GM20000 (cell line): ENCODE measurements around the gene SVOP.

Experiments used
- DNase-seq: peaks from one replicate; pipeline ENCODE4 v3.0.0; 2012; ENCODE audit warnings: low spot score
- TF ChIP-seq, protein P1 (sequence below): IDR thresholded peaks from 2 replicates; pipeline ENCODE4 v1.5.1; 2012; ENCODE audit warnings: mild to moderate bottlenecking, control low read depth; ENCODE audit errors: extremely low read depth, missing control alignments

Gene SVOP

DNA sequence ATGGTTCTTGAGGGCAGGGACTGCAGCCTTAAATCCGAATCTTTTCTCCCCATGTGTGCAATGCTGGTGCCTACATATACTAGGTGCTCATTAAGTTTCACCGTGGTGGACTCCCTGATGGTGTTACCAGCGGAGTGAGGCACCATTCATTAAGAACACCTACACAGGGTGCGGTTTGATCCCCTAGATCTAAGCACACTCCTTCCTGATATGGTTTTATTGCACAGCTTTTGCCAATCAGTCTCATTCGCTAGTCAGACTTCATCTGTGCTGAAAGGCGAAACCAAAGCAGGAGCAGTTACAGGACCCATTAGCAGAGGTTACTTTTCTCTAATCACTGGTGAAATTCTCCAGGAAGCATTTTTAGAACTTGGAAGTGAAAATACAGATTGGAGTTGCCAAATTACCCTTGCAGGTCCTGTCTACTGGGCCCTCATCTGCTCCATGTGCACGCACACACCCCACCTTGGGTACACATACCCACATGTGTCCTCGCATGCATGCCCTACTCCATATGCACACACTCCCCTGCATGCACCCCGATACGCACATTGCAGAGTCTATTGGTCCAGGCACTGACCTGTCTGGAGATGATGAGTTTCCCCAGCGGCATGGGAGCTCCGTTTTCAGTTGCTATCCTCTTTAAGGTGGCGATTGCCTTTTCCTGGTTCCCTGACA is 82.5 kb downstream of the SVOP start:
- no peak for DNase-seq
- TF ChIP-seq, protein P1, sequence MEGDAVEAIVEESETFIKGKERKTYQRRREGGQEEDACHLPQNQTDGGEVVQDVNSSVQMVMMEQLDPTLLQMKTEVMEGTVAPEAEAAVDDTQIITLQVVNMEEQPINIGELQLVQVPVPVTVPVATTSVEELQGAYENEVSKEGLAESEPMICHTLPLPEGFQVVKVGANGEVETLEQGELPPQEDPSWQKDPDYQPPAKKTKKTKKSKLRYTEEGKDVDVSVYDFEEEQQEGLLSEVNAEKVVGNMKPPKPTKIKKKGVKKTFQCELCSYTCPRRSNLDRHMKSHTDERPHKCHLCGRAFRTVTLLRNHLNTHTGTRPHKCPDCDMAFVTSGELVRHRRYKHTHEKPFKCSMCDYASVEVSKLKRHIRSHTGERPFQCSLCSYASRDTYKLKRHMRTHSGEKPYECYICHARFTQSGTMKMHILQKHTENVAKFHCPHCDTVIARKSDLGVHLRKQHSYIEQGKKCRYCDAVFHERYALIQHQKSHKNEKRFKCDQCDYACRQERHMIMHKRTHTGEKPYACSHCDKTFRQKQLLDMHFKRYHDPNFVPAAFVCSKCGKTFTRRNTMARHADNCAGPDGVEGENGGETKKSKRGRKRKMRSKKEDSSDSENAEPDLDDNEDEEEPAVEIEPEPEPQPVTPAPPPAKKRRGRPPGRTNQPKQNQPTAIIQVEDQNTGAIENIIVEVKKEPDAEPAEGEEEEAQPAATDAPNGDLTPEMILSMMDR: no peak

DNA sequence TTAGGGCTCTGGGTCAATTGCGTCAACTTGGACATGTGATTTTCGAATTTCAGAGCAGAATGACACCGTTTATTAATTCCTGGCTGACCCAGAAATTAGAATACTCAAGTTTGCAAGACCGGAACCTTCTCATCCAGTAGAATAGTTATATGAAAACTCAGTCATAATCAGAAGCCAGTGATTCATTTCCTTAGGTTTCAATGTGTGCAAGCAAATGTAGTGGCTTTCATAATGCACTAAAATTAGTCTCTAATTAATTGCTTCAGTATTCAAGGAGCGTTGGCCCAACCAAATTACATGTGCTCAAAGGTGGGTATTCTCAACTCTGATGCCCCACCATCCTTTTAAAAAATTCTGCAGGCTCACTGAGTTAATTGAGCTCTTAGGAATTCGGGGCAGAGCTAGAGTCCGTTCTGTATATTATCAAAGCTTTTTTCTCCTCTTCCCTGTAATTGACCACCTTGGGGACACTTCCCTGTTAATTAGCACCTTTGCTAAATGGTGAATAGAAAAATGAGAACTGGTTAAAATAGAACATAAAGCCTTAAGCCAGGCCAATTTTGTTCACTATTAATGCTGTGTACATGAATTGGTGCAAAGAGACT is 85.6 kb downstream of the SVOP start:
- TF ChIP-seq, protein P1: no peak
- no peak for DNase-seq

DNA sequence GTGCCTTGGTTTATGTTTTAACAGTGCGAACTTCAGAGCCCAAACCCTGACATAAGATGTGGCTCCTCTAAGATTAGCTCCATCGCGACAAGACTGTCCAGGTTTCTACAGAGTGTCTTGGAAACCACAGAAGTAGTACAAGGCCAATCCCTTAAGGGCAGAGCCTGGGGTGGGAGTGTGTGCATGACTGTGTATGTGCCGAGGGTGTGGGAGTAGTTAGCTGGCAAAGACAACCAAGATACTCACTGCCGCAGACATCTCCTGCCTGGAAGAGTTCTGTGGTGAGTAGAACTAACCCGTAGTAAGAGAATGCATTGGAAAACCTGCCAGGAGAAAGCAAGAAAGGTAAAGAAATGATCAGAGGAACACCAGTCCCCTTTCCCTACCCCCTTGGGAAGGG is 86.9 kb downstream of the SVOP start:
- no peak for DNase-seq
- TF ChIP-seq, protein P1: no peak

DNA sequence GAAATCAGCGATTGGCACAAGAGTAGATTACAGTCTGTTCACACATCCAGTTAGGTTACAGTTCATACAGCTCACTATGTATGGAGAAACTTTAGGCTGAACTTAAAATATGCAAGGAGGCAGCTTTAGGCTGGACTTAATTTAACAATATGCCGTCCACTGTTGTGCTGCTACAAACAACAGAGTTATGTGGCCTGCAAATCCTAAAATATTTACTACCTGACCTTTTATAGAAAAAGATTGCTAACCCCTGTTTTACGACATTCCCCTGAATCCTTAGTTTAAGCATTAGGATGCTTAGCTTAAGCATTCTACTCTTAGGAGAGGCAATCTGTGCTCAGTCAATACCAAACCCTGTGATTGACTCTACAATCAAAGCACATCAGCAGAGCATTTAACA is 90.1 kb downstream of the SVOP start:
- DNase-seq: no peak
- TF ChIP-seq, protein P1: no peak

DNA sequence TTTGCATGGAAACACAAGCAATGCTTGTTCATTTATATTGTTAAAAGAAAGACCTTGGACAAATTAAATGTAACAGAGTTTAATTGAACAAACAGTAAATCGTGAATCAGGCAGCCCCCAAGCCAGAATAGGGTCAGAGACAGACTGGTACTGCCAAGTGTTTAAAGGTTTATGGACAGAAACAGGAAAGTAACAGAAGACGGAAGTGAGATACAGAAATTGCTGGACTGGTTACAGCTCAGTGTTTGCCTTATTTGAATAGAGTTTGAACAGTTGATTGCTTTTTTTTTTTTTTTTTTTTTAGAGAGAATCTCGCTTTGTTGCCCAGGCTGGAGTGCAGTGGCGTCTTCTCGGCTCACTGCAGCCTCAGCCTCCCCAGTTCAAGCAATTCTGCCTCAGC is 90.7 kb downstream of the SVOP start:
- TF ChIP-seq, protein P1: no peak
- DNase-seq: peak; percentile 28

DNA sequence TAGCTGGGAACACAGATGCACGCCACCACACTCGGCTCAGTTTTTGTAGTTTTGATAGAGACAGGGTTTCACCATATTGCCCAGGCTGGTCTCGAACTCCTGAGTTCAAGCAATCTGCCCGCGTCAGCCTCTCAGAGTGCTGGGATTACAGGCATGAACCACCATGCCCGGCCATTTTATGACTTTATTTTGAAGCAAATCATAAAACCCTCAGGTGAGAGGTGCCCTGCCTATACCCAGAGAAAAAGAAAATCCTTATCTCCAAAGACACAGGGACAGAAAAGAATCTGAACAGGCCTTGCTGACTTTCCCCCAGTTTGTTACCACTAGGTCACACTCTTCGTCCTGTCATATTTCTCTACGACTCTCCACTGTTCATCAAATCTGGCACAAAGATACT is 92.2 kb downstream of the SVOP start:
- TF ChIP-seq, protein P1: no peak
- no peak for DNase-seq

DNA sequence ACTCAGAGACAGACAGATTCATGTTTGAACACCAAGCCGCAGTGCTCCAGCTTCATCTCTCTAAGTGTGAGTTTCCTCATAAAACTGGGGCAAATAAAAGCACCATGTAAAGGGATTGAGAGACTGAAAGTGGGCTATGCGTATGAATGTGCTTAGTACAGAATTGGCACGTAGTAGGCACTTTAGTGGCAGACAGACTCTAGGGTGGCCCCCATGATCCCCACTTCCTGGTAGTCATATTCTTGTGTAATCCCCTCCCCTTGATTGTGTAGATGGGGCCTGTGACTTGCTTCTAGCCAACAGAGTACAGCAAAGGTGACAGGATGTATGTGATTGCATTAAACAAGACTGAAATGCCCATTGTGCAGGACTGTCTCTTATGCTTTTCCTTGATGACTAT is 98.0 kb downstream of the SVOP start:
- no peak for DNase-seq
- TF ChIP-seq, protein P1: no peak
